ENCODE data around the gene LMNTD1. TPM values are rescaled to one million over a fixed set of nuclear protein-coding genes. Genes with fewer than 3 reads are reported as not detected.

Gene LMNTD1
- total and polyA plus RNA-seq, 4 donors = not detected

- H3K27me3 ChIP-seq (ENCODE audit: control insufficient read depth in 4 of 4, insufficient read depth in 4 of 4, low read length in 3 of 4) = no peaks in the 10 kb centered on the region
- peaks cover 0 to 4% (median 0%) of the 10 kb centered on the region in 4 donors for H3K4me1 ChIP-seq (ENCODE audit: control insufficient read depth in 4 of 4, insufficient read depth in 4 of 4, low read length in 3 of 4)
- WGBS = 81% methylated on average over 3 of the region's 3 CpGs
- TF ChIP-seq HNF4A (conservative IDR thresholded peaks at IDR 0.05) (no peak), SP1 (IDR thresholded peaks at IDR 0.05) (no peak), FOXA2 (IDR thresholded peaks at IDR 0.05) (no peak)
- no peak overlapping the region for H3K4me3 ChIP-seq (ENCODE audit: low read depth in 1 of 3, low read length in 3 of 3)
- no peaks in the 10 kb centered on the region for H3K9me3 ChIP-seq (ENCODE audit: control insufficient read depth in 4 of 4, low read length in 3 of 4)
- no peak overlapping the region for H3K27ac ChIP-seq (ENCODE audit: low read depth in 1 of 2, low read length in 2 of 2)
- H3K9ac ChIP-seq (ENCODE audit: low read depth in 1 of 2, low read length in 2 of 2) = no peak overlapping the region
- H3K36me3 ChIP-seq (ENCODE audit: control insufficient read depth in 4 of 4, insufficient read depth in 3 of 4, low read depth in 1 of 4, low read length in 3 of 4) = no peaks in the 10 kb centered on the region
- DNase-seq (ENCODE audit: low spot score) = no peak
Measured at GRCh38 chr12:25435431-25435830, 117.7 kb downstream of the LMNTD1 start.

- WGBS = 77% methylated on average over 3 of the region's 3 CpGs
- no peak for TF ChIP-seq HNF4A (conservative IDR thresholded peaks at IDR 0.05)
- TF ChIP-seq REST (IDR thresholded peaks at IDR 0.05) = no peak
- no peak for TF ChIP-seq TAF1 (conservative IDR thresholded peaks at IDR 0.05)
- no peak for TF ChIP-seq FOXA2 (IDR thresholded peaks at IDR 0.05)
- no peak for TF ChIP-seq JUND (IDR thresholded peaks at IDR 0.05)
- TF ChIP-seq RXRA (IDR thresholded peaks at IDR 0.05) = no peak
- no peak for TF ChIP-seq ATF3 (IDR thresholded peaks at IDR 0.05)
- TF ChIP-seq SP1 (IDR thresholded peaks at IDR 0.05) = no peak
- no peak for TF ChIP-seq YY1 (IDR thresholded peaks at IDR 0.05)
- TF ChIP-seq CTCF (IDR thresholded peaks at IDR 0.05; ENCODE audit: low read depth, low read length, missing input control) = no peak
- TF ChIP-seq ZBTB33 (IDR thresholded peaks at IDR 0.05) = no peak
- TF ChIP-seq RAD21 (IDR thresholded peaks at IDR 0.05) = no peak
- no peak for TF ChIP-seq NR2F2 (IDR thresholded peaks at IDR 0.05)
- TF ChIP-seq MAX (IDR thresholded peaks at IDR 0.05) = no peak
- TF ChIP-seq FOXA1 (IDR thresholded peaks at IDR 0.05) = no peak
- TF ChIP-seq HNF4G (IDR thresholded peaks at IDR 0.05) = no peak
- no peak for TF ChIP-seq EGR1 (IDR thresholded peaks at IDR 0.05; ENCODE audit: low read depth in 2 of 2)
- no peak for TF ChIP-seq GABPA (IDR thresholded peaks at IDR 0.05 in 1 of 2, conservative IDR thresholded peaks at IDR 0.05 in 1 of 2)
- no peak for DNase-seq (ENCODE audit: low spot score)
- Histone ChIP-seq H3K9ac (ENCODE audit: low read depth in 1 of 2, low read length in 2 of 2) (no peak overlapping the region), H3K9me3 (ENCODE audit: control insufficient read depth in 4 of 4, low read length in 3 of 4) (no peaks in the 10 kb centered on the region), H3K27me3 (ENCODE audit: control insufficient read depth in 4 of 4, insufficient read depth in 4 of 4, low read length in 3 of 4) (no peaks in the 10 kb centered on the region), H3K4me3 (ENCODE audit: low read depth in 1 of 3, low read length in 3 of 3) (no peak overlapping the region), H3K4me1 (ENCODE audit: control insufficient read depth in 4 of 4, insufficient read depth in 4 of 4, low read length in 3 of 4) (peaks cover 0 to 4% (median 0%) of the 10 kb centered on the region in 4 donors), H3K36me3 (ENCODE audit: control insufficient read depth in 4 of 4, insufficient read depth in 3 of 4, low read depth in 1 of 4, low read length in 3 of 4) (no peaks in the 10 kb centered on the region), H3K27ac (ENCODE audit: low read depth in 1 of 2, low read length in 2 of 2) (no peak overlapping the region)
Measured at GRCh38 chr12:25434515-25434914, 118.6 kb downstream of the LMNTD1 start.

Data from liver (tissue), 9 donors.